HepG2 (cell line): ENCODE measurements around the gene NT5C3B. TPM values are rescaled to one million over a fixed set of nuclear protein-coding genes. Genes with fewer than 3 reads are reported as not detected.

Experiments used
- AGO2 ChIP-seq: fragments of 200-400 bp; formaldehyde crosslinking; optimal IDR thresholded peaks from 2 replicates; pipeline ENCODE3; 2017; ENCODE audit warnings: mild to moderate bottlenecking, low read depth, low read length, moderate library complexity
- BCL6 ChIP-seq: IDR thresholded peaks from 2 replicates; pipeline ENCODE4 v1.6.1; 2016; ENCODE audit warnings: missing genetic modification reagents, missing compliant biosample characterization
- E2F1 ChIP-seq: sonication (generic); formaldehyde crosslinking; IDR thresholded peaks from 2 replicates; pipeline ENCODE4 v1.5.0; 2020; ENCODE audit warnings: missing genetic modification reagents
- E2F5 ChIP-seq: sonication (generic); formaldehyde crosslinking; conservative IDR thresholded peaks from 2 replicates; pipeline ENCODE4 v1.4.0; 2020; ENCODE audit warnings: missing genetic modification reagents
- ELF1 ChIP-seq: sonication (generic); formaldehyde crosslinking; IDR thresholded peaks from 2 replicates; pipeline ENCODE4 v1.4.0; 2020; ENCODE audit warnings: missing genetic modification reagents
- GTF3A ChIP-seq: sonication (generic); formaldehyde crosslinking; conservative IDR thresholded peaks from 2 replicates; pipeline ENCODE4 v1.4.0; 2020; ENCODE audit warnings: mild to moderate bottlenecking, missing genetic modification reagents
- HES4 ChIP-seq: sonication (generic); formaldehyde crosslinking; IDR thresholded peaks from 2 replicates; pipeline ENCODE4 v1.9.0; 2021; ENCODE audit warnings: mild to moderate bottlenecking, missing genetic modification reagents, borderline replicate concordance
- KDM3A ChIP-seq: IDR thresholded peaks from 2 replicates; pipeline ENCODE4 v1.6.1; 2018; ENCODE audit warnings: low read depth, missing compliant biosample characterization
- MED8 ChIP-seq: sonication (generic); formaldehyde crosslinking; IDR thresholded peaks from 2 replicates; pipeline ENCODE4 v1.8.1; 2023; ENCODE audit warnings: mild to moderate bottlenecking, missing genetic modification reagents; ENCODE audit not compliant: insufficient replicate concordance
- NR2F6 ChIP-seq, 2 experiments: IDR thresholded peaks; 2 replicates each; pipeline ENCODE4 v1.6.1; 2016; ENCODE audit warnings: antibody characterized with exemption in 1 of 2, mild to moderate bottlenecking in 1 of 2
- PTBP1 ChIP-seq: fragments of 200-400 bp; formaldehyde crosslinking; IDR thresholded peaks from 2 replicates; pipeline ENCODE4 v1.6.1; 2018; ENCODE audit warnings: low read length, low read depth; ENCODE audit not compliant: poor library complexity, severe bottlenecking
- REL ChIP-seq: sonication (generic); formaldehyde crosslinking; conservative IDR thresholded peaks from 2 replicates; pipeline ENCODE4 v1.8.0; 2022; ENCODE audit warnings: mild to moderate bottlenecking, missing genetic modification reagents, moderate library complexity
- RFX5 ChIP-seq: IDR thresholded peaks from 2 replicates; pipeline ENCODE4 v1.6.1; 2011; ENCODE audit warnings: low read depth, low read length, improper control_type of control experiment
- SAP130 ChIP-seq: IDR thresholded peaks from 2 replicates; pipeline ENCODE4 v1.6.1; 2016; ENCODE audit warnings: low read depth
- TCF7 ChIP-seq: sonication (generic); IDR thresholded peaks from 2 replicates; pipeline ENCODE4 v1.6.1; 2016; ENCODE audit warnings: antibody characterized with exemption, low read depth
- TEAD3 ChIP-seq: optimal IDR thresholded peaks from 2 replicates; pipeline ENCODE3; 2016; ENCODE audit warnings: borderline replicate concordance
- TFDP2 ChIP-seq: sonication (generic); formaldehyde crosslinking; IDR thresholded peaks from 2 replicates; pipeline ENCODE4 v1.4.0; 2020; ENCODE audit warnings: missing genetic modification reagents
- THAP9 ChIP-seq: sonication (generic); formaldehyde crosslinking; IDR thresholded peaks from 2 replicates; pipeline ENCODE4; 2020; ENCODE audit warnings: missing genetic modification reagents, mild to moderate bottlenecking, borderline replicate concordance
- TOPORS ChIP-seq: sonication (generic); formaldehyde crosslinking; IDR thresholded peaks from 2 replicates; pipeline ENCODE4 v1.8.0; 2023; ENCODE audit warnings: mild to moderate bottlenecking, missing genetic modification reagents
- U2AF1 ChIP-seq: fragments of 200-400 bp; formaldehyde crosslinking; optimal IDR thresholded peaks from 2 replicates; pipeline ENCODE3; 2017; ENCODE audit warnings: mild to moderate bottlenecking, low read depth, low read length
- ZBTB20 ChIP-seq: sonication (generic); formaldehyde crosslinking; IDR thresholded peaks from 2 replicates; pipeline ENCODE4 v1.8.1; 2023; ENCODE audit warnings: missing genetic modification reagents, low read depth, mild to moderate bottlenecking, borderline replicate concordance
- ZFP36L2 ChIP-seq: sonication (generic); formaldehyde crosslinking; IDR thresholded peaks from 2 replicates; pipeline ENCODE4 v1.4.0; 2020; ENCODE audit warnings: missing genetic modification reagents
- ZMAT3 ChIP-seq: sonication (generic); formaldehyde crosslinking; conservative IDR thresholded peaks from 2 replicates; pipeline ENCODE4 v1.7.0; 2021; ENCODE audit warnings: missing genetic modification reagents
- ZNF263 ChIP-seq: sonication (generic); formaldehyde crosslinking; IDR thresholded peaks from 2 replicates; pipeline ENCODE4 v1.4.0; 2020; ENCODE audit warnings: missing genetic modification reagents
- ZNF432 ChIP-seq: sonication (generic); formaldehyde crosslinking; IDR thresholded peaks from 2 replicates; pipeline ENCODE4 v1.5.0; 2020; ENCODE audit warnings: missing genetic modification reagents, mild to moderate bottlenecking, borderline replicate concordance
- polyA plus RNA-seq, 8 experiments: library from polyadenylated mRNA; depleted of rRNA in 3 of 8; stranded (reverse) in 7 of 8; unstranded in 1 of 8; fragments of >200 nt; fragmentation: Illumina TruSeq in 4 of 8; extraction: Trizol in 4 of 8; gene quantifications; 2 replicates each; pipeline versions ENCODE4 v1.2.1 to v1.2.3, GENCODE V29; 2011 to 2016; ENCODE audit warnings: low read depth in 4 of 8, missing spikeins in 1 of 8, mixed read lengths in 1 of 8; ENCODE audit not compliant: insufficient read depth in 1 of 8
- total RNA-seq, 5 experiments: library from RNA; depleted of rRNA; stranded (reverse); fragments of >200 nt; fragmentation: Illumina TruSeq; extraction: Trizol; gene quantifications; 2 replicates each; pipeline ENCODE4 v1.2.3, GENCODE V29; 2016; ENCODE audit warnings: low read depth in 1 of 5

Gene NT5C3B
- total and polyA plus RNA-seq, 2 of the 13 experiments (the other 11 are each of a cell fraction or from before 2014, with no cell fraction given): 104 to 126 TPM

- no peak for TF ChIP-seq BCL6 (CRISPR knock-in tag)
- TF ChIP-seq ZNF432 (CRISPR knock-in tag): no peak
- TF ChIP-seq U2AF1: no peak
- no peak for TF ChIP-seq PTBP1
- TF ChIP-seq GTF3A (CRISPR knock-in tag): no peak
- TF ChIP-seq ZMAT3: no peak; the same call in 1 of the 2 replicates
- TF ChIP-seq ZBTB20 (CRISPR knock-in tag): peak; percentile 20; the same call in 1 of the 2 replicates
- peak; percentile 73; the same call in 1 of the 2 replicates for TF ChIP-seq SAP130 (CRISPR knock-in tag)
- TF ChIP-seq E2F5 (CRISPR knock-in tag): 0 out of 2 replicates have a peak, but pooled peaks have one; percentile 36
- TF ChIP-seq TFDP2: no peak
- TF ChIP-seq MED8 (CRISPR knock-in tag): no peak
- peak; percentile 94 for TF ChIP-seq ZNF263
- TF ChIP-seq ELF1 (CRISPR knock-in tag): peak; percentile 55; the same call in 1 of the 2 replicates
- TF ChIP-seq KDM3A (CRISPR knock-in tag): no peak
- 0 out of 2 replicates have a peak, but pooled peaks have one; percentile 68 for TF ChIP-seq HES4 (CRISPR knock-in tag)
- 0 out of 2 replicates have a peak, but pooled peaks have one; percentile 48 for TF ChIP-seq TOPORS
- peak; percentile 86 for TF ChIP-seq NR2F6 (IDR thresholded peaks at IDR 0.05)
- TF ChIP-seq NR2F6 (CRISPR knock-in tag; IDR thresholded peaks at IDR 0.05): peak; percentile 90
- TF ChIP-seq ZFP36L2: no peak
- no peak for TF ChIP-seq RFX5
- no peak for TF ChIP-seq THAP9 (CRISPR knock-in tag)
- peak; percentile 81 for TF ChIP-seq AGO2
- TF ChIP-seq REL: peak; percentile 50; the same call in 1 of the 2 replicates
- TF ChIP-seq TCF7: peak; percentile 32; the same call in 1 of the 2 replicates
- peak; percentile 46 for TF ChIP-seq TEAD3 (CRISPR knock-in tag)
- no peak for TF ChIP-seq E2F1 (CRISPR knock-in tag)
These were observed 35.2 kb downstream of the NT5C3B start (continued) for GRCh38 chr17:41800601-41801373.
